PC-9 (cell line): ENCODE data around the gene AIP.

Experiments used
- CTCF ChIP-seq: fragments of 200-600 bp; sonication (generic); conservative IDR thresholded peaks from 2 replicates; pipeline ENCODE4 v1.6.1; 2017; ENCODE audit warnings: mixed run types, antibody characterized with exemption, mild to moderate bottlenecking, moderate library complexity
- EZH2 ChIP-seq: fragments of 200-600 bp; sonication (generic); IDR thresholded peaks from 2 replicates; pipeline ENCODE4 v1.8.0; 2017; ENCODE audit warnings: antibody characterized with exemption, low read depth

GRCh38 chr11:67437809-67438157 lies 45.0 kb upstream of the AIP start:
- no peak for TF ChIP-seq CTCF
- TF ChIP-seq EZH2, result no peak
